RKO (cell line): ENCODE measurements around the gene NDUFA9.

Experiments
- DNase-seq: peaks from one replicate; pipeline ENCODE4 v3.0.0-alpha.2; 2016; ENCODE audit warnings: low spot score

The NDUFA9 gene

DNA sequence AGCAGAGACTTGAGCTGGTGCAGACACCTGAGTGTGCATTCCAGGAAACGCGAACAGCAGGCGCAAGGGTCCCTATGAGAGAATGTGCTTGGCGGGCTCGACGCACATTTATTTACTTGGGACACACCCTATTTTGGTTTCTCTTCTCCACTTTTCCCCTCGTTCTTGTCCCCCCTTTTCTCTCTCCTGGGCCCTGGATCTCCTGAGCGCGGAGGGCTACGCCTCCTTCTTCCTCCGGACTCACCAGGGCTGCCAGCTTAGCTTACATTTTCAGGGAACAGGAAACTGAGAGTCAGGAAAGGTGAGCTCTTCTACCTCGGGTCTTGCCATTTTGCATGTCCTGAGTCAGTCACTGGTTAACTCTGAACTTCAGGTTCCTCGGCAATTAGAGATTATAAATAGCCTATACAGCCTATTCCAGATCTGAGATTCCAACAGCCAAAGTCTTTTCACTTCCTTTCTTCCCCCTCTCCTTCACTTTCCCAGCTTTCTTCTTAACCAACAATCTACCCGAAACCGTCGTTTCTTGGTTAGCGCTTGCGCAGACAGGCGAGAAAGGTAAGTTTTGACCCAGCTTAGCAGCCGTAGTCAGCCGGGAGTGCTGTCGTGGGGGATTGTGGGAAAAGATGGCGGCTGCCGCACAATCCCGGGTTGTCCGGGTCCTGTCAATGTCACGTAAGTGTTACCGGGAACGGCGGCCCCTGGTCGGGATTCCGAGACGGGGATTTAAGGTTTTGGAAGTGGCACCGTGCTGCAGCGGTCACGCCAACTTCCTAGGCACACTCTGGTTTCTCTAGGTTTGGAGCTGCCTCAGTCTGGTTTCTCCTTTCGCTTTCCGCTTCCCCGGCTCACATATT, at the start of gene NDUFA9, which contains the start of gene AKAP3:
NDUFA9 (plus strand) TSS at position 614 of the 857 bp plus-strand sequence; CDS start at position 627, 13 bp downstream.
AKAP3 (minus strand) TSS at position 551 of the 857 bp plus-strand sequence. CDS start 10,855 bp downstream, outside the sequence.
- peak; percentile 87 for DNase-seq

DNA sequence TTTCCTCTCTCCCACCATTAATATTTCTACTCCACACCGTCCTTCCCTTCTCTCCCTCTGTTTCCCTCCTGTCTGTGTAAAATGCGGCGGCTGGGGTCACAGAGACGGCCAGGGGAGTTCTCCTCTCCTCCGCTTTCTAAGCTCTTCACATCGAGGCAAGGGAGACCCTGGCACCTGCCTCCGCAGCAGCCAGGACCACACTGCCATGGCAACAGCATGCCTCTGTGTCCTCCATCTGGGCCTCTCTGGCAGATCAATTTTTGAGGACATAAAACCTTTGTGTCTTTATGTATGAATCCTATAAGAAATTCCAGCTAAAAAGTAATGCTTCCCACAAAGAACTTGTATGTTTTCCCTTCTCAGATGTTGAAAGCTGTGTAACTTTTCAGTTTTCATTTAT, 45.5 kb upstream of the NDUFA9 start:
- no peak for DNase-seq

DNA sequence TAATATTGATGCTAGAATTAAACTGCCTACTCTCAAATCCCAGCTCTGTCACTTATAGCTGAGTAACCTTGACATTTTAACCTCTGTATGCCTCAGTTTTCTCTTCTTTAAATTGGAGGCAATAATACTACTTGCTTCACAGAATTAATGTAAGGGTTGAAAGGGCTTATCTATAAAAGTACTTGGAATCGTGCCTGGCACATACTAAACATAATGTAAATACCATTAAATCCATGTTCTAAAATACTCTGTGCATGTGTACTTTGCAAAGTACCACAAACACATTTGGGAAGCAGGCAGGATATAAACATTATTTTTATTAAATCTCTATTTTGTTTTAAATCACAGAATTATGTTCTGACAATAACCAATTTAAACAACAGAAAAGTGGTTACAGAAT, 45.0 kb upstream of the NDUFA9 start:
- DNase-seq: no peak

DNA sequence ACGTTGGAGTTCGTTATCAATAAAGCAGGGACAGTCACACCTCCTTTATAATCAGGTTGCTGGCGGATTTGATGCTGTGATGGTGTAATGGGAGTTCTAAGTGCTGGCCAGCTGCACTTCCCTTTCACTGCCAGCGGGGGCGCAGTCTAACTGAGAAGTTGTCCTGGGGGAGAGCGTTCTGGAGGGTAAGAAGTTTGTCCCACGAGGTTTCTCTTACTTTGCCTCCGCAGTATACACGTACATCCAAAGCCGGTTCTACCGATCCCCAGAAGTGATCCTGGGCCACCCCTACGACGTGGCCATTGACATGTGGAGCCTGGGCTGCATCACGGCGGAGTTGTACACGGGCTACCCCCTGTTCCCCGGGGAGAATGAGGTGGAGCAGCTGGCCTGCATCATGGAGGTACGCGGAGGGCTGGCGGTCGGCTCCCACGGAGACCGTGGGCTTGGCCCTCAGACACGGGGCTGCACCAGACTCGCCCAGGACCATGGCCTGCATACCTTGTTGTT, 44.2 kb upstream of the NDUFA9 start:
- peak; percentile 94 for DNase-seq

DNA sequence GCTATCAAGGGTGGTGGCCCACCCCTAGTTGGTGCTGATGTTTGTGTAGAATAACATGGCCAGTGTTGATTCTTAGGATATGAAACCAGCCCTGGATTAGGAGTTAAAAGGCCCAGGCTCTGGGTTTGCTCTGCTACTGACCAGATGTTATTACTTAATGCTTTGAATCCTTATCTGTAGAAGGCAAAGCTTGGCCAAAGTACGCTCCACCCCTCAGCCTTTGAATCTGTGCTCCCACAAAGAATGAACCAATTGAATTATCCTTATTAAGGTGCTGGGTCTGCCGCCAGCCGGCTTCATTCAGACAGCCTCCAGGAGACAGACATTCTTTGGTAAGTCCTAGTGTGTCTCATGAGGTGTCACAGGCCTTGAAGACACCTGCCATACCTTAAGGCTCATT, 41.9 kb upstream of the NDUFA9 start:
- no peak for DNase-seq

DNA sequence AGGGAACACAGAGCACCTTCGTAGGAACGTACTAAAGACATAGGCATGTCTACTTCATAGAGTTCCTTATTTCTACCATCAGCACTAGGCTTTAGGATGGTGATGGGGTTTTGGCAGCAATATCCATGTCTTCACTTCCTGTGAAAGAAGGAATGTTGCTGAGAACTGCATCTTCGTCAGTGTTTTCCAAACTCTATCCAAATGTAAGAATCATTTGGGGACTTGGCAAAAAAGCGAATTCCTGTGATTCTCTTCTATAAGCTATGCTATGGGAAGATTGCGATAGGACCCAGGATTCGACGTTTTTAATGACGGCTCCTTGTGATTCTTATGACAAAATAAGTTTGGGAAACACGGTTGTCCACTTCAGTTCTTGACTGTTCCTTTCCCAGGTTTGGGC, 39.8 kb upstream of the NDUFA9 start:
- no peak for DNase-seq

DNA sequence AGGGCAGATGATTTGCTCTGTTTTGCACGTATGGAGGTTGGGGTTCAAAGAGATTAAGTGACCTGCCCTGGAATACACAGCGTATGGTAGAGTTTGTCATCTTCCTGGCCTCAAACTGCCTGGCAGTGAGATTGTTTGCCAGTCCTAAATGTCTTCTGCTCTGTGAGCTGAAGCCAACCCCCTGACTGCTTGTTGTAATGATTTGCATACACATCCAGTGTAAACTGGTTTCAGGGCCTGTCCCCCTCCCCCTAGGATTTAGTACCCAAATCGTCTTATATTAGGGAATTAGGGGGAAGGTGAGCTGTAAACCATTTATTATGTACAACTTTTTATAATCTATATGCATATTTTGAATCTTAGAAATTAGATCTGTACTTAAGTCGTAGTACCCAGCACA, 38.4 kb upstream of the NDUFA9 start:
- DNase-seq: no peak

DNA sequence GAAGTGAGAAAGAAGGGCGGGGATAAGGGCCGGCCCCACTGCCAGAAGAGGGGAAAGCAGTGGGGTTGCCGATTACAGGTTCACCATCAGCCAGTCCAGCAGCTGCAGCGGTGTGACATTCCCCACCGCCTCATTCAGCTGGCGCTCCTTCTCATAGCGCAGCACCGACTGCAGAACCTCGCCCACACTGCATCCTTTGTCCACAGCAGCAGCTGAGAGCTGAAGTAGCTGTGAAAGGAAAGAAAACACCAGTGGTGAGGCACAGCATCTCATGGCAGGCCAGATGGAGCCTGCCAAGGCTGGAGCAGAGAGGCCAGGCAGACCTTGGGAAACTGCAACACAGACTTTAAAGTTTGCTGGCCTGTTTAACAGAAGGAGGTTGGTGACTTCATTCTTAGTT, 33.2 kb upstream of the NDUFA9 start:
- no peak for DNase-seq

DNA sequence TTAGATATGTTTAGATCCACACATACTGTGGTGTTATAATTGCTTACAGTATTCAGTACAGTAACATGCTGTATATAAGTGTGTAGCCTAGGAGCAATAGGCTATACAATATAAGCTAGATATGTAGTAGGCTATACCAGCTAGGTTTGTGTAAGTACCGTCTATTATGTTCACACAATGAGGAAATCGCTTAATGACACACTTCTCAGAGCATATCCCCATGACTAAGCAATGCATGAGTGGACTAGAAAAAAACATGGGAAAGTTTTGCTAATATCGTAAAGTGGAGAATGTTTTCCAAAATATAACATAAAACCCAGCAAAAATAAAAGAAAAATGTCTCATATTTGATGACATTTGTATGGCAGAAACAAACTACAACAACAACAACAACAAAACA, 27.4 kb upstream of the NDUFA9 start:
- DNase-seq: peak; percentile 62

DNA sequence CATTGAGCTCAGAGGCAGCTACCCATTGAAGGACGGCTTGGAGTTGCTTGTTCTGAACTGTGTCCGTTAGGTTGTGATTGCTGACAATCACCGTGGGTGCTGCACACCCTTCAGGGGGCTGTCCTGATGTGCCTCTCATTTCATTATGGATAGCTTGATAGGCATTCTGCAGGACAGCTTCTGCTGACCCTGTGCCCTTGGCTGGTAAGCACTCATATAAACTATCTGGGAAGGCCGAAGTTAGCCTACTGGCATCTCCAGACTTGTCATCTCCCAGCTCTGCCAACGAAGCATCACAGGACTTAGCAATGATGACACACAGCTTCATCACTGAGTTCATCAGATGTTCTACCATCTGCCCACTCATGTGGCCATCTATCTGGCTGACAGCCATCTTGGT, 22.4 kb upstream of the NDUFA9 start:
- DNase-seq: peak; percentile 40

DNA sequence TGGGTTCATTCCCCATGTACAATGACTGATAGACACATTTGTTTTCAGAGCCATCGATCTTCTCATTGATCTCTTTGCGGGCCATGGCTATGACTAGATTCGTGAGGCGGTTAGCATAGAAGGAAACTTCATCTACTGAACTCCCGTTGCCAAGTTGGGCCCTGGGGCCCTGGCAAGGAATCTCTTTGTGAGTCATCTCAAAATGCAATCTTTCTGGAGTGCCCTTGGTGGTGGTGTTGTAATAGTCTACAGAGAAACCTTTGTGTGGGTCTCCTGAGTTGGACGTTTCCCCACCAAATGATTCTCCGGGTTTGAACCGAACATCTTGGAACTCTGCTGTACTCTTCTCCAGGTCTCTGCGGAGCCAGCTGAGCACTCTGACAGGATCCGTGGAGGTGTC, 20.5 kb upstream of the NDUFA9 start:
- no peak for DNase-seq

DNA sequence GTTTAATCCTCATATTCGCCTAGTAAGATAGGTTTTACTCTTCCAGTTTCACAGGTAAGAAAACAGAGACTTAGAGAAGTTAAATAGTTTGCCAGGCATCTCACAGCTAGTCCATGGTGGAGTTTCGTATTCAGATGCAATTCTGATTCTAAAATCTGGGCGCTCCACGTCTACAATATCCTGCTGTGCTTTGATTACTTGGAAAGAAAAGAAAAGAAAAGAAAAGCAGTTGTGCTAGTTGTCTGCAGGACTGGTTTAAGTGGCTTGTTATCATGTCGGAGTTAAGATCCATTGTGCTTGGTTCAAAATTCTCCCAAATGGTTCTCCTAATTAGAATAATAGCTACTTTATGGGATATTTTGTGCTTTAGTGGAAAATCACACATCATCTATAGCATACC, 18.7 kb upstream of the NDUFA9 start:
- DNase-seq: no peak

DNA sequence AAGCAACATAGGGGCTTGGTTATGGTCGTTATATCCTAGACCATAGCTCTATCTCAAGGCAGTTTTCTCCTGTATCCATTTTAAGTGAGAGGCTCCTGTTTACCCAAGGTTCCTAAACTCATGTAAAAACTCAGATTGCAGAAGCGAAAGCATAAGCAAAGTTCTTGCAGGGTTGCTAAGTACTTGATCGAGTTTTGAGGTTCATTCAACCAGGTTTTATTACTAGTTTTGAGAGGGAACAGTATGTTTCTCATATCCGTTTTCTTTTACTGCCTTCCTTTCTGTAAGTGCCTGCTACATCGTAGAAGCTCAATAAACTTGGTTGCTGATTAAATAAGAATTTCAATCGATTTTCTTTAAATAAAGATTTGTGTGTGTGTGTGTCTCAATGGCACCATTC, 5.2 kb upstream of the NDUFA9 start:
- no peak for DNase-seq

DNA sequence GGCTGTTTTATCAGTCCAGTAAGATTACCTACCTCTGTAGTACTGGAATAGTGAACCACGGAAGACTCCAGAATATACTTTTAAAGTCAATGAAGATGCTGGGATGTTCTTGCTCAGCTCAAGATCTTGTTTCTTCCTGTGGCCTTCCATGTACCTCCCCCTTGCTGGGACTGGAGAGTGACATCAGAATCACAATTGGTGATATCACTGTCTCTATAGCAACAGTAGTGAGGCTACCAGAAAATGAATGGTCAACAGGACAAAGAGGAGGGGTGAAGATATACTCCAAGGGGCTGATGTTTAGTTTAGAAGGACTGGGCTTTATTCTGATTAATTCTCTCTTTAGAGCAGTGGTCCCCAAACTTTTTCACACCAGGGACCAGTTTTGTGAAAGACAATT, 3.9 kb upstream of the NDUFA9 start:
- no peak for DNase-seq

DNA sequence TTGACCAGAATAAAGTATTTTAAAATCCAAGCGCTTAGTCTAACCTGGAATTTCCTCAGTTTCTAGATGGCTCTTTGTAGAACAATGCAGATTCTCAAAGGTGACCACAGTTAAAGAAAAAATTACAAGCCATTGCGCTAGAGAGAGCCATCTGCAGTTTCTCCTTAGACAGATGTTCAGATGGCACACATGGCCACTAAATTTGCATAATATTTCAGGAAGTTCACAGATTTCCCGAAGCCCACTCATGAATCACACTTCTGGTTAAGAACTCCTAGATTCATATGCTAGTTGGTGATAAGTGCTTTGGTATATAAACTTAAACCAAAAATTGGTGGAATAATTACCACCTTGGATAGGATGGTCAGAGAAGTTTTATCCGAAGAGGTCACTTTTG, 812 bp upstream of the NDUFA9 start:
- DNase-seq: peak; percentile 27

DNA sequence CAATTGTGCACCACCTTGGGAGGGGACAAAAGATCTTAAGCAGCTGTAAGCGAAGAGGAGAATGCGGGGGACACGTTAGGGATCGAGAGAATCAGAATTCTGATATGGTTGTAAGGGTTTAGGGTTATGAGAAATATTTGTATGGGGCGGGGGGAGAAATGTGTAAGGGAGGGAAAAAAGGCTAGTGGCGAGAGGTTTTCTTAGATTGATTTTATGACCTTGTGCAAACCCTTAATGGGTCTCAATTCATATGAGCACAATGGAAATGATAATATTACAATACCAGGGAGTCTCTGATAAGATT, 396 bp downstream of the NDUFA9 start:
- DNase-seq: no peak

DNA sequence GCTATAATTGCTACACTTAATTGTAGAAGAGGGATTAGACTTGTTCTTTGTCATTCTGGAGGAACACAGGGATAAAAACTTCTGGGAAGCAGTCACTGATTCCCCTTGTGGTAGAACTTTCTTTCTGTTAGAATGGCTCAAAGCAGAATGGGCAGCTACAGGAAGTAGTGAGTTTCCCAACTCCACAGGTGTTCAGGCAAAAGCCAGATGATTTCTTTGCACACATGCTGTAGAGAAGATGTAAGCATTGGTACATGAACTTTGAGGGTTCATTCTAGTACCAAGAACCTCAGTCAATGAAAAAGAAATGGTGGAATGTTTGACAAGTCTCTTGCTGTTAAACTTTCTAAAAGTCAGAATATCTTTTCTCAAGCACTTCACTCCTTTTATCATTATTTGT, 4.3 kb downstream of the NDUFA9 start:
- DNase-seq: peak; percentile 13

DNA sequence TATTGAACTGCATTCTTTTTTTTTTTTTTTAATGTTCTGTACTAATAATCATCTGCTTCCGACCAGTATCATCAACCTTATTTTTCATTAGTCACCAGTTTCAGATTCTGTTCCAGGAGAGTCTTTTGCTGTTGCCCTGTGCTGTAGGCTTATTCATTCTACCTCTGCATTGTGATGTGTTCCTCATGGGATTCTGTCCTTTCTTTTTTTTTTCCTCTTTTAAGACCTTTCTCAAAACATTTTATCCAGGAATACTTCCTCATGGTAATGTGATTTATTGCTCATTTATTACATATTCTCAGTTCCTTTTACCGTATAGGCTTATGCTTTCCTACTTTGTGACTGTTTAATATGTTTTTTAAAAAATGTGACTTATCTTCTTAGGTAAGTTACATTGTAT, 4.8 kb downstream of the NDUFA9 start:
- no peak for DNase-seq

DNA sequence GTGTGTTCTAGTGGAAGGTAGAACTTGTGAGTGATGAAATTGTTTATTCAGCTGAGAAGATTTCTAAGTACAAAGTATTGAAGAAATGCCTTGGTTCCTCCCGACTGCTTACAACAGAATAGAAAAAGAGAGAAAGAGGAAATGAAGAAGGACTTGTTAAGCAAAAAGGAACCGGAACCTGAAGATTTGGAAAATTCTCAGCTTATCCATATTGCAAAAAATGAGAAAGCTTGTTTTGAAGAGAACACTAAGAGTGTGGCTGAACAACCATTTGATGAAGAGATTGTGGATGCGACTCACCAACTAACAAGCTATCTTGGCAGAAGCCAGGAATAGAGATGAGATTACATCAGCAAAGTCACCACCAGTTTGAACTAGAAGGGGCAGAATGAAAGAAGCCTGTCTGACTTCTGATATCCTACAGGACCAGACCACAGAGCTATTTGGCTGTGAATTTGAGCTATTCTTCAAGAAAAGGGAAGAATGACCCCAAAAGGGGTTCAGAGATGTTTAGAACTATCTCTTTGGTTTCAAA, 15.1 kb downstream of the NDUFA9 start:
- DNase-seq: peak; percentile 72

DNA sequence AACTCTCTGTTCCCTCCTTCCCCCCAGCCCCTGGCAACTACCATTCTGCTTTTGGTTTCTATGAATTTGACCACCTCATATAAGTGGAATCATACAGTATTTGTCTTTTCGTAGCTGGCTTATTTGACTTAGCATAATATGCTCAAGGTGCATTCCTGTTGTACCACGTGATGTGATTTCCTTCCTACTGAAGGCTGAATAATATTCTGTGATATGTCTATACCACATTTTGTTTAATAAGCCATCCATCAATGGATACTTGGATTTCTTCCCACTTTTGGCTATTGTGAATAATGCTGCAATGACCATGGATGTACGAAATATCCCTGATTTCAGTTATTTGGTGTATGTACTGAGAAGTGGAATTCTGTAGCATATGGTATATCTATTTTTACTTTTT, 16.3 kb downstream of the NDUFA9 start:
- DNase-seq: no peak

DNA sequence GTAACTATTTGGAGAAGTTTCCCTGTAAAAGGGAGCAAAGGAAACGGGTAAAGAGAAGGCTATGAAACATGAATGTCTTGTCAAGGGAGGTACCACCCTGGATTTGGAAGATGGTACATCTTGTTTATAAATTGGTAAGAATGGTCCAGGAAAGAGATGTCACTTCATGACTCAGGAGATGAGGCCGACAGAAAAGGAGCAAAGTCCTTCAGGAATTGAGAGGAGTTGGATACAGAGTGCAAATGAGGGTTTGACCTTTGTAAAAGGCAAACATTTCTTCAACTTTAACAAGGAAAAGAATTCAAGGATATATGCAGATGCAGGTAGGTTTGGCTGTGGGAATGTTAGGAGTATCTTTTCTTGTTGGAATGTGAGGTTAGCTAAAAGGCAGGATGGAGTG, 30.8 kb downstream of the NDUFA9 start:
- no peak for DNase-seq

DNA sequence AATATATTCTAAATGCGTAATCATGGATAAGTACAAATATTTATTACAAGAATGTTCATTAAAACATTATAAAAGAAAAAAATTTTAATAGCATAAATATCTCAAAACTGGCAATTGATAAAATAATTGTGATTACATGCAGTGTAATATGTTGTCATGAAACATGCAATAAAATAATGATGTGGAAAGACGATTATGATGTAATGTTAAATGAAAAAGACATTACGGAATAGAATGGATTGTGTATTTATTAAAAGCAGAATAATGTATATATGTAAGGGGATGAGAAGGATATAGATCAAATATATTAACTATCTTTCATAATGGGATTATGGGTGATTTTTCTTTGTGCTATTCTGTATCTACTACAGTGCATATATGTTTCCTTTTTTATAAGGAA, 32.8 kb downstream of the NDUFA9 start:
- no peak for DNase-seq

DNA sequence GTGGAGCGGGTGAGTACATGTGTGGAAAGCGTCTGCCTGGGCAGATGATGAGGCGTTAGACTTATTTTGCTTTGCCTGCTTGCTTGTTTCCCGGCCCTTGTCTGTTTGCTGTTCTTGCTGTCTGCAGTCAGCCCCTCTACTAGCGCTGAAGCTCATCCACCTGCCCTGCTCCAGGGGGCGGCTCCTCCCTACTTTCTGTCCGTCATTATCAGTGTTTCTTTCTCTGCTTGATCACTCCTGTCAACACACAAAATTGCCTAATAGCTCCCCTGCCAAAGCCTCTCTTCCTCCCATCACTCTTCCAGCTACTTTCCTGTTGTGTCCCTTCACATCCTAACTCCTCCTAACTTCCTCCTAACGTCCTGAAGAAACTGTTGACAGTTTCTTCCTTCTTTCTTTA, 36.4 kb downstream of the NDUFA9 start:
- no peak for DNase-seq

DNA sequence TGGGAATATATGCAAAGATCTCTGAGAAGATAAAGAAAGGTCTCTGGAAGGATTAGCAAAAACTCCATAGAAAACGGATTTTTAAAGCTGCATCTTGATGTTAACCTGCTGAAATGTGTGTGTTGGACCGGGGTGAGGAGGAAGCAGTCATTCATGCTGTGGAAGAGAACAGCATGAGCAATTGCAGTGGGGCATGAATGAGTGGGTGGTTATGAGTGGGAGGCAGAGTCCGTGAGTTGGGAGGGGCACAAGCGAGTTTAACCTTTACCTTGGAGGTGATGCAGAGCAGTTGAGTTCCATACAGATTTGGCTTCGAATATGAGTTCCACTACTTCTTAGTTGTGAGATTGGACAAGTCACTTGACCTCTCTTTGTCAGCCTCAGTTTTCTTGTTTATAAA, 41.8 kb downstream of the NDUFA9 start:
- no peak for DNase-seq
